GM21515 (cell line): ENCODE results near the gene HADHA.

Experiments used
- ATAC-seq: cut with Tn5 transposase; IDR thresholded peaks from one replicate; pipeline ENCODE4 v1.9.1; 2021; ENCODE audit not compliant: unreplicated experiment

Gene HADHA

GRCh38 chr2:26144953-26145680, 99.3 kb downstream of the HADHA start:
- no peak for ATAC-seq

GRCh38 chr2:26144031-26144430, 100.4 kb downstream of the HADHA start:
- ATAC-seq, result no peak

GRCh38 chr2:26141145-26141769, 103.2 kb downstream of the HADHA start:
- ATAC-seq, result no peak
